ENCODE measurements around the gene KDM5B. TPM values are rescaled to one million over a fixed set of nuclear protein-coding genes. Genes with fewer than 3 reads are reported as not detected.
"Not testable (repeated sequence)": the region's sequence is repeated elsewhere in the genome, so short reads cannot be mapped to it uniquely, and the experiment has no call there.

Gene KDM5B
- total RNA-seq, 1 donor from 2014 or later, result 126 TPM

- intact Hi-C loops (cut with micrococcal nuclease), result not testable (repeated sequence)
Observed at GRCh38 chr1:202723046-202723445, 85.2 kb downstream of the KDM5B start.

DNA sequence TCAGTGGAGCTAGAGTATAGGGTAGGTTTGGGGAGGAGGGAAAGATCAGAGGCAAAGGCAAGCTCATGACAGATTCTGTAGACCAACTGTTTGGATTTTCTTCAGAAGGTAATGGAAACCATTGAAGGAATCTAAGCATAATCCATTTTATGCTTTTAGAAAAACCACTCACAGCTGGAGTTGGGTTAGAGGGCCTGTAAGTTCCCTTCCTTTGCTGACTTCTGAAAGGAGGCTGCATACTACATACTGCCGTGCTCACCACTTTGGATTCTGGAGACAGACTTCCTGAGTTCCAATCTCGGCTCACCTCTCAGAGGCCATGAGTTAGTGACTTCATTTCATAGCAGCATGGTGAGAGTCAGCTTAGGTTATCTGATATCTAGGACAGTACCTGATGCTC, 91.6 kb downstream of the KDM5B start:
- intact Hi-C loops (cut with micrococcal nuclease), result loop anchor here (5.0 kb wide), 1 partner anchor 529 kb away; no protein-coding TSS in a partner anchor

- intact Hi-C loops (cut with micrococcal nuclease), result not testable (repeated sequence)
Observed at GRCh38 chr1:202714202-202714601, 94.0 kb downstream of the KDM5B start.

DNA sequence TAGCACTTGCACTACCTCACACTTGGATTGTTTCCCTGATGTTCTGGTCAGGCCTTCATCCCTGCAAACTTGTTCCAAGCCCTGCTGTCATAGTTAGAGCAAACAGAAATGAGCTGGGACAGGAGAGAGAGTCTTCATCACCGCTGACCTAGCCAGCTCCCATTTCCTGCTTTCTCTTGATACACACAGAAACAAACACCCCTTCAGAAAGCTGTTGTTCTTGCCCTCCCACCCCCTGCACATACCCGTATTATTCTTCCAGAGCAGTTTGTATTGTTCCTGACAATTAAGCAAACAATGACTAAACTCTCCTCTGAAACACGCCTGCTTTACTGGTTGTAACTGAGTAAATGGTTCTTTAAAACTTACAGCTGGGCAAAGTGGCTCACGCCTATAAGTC, 95.1 kb downstream of the KDM5B start:
- intact Hi-C loops (cut with micrococcal nuclease), result no loop called here

DNA sequence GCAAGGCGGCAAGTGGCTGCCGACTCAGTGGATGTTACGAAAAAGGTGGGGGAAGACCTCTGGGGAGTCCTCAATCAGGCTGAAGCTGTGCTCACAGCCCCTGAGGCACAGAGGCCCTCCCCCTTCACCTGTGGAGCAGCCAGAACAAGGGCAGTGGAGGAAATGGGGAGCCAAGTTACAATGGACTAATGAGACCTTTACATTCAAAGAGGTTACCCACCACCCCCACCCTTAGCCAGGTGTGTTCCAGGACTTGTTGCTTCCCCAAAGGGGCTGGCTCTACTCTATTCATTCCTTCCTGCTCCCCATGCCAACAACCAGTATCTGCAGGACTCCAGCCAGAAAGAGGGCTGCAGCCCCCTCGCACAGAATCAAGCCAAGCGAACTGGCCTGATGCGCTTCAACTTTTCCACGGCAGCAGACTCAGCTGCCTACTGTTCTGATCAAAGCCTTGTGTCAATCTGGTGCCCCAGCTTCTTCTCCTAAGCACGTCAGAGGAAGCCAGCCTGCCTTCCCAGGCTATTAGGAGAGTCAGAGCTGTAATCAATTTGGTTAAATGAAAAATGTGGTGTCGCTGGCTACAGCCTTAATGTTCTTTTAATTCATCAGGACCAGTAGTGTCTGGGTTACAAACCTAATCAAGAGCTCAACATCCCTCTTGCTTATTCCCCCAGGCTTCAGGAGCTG, 96.1 kb downstream of the KDM5B start:
- intact Hi-C loops (cut with micrococcal nuclease), result no loop called here

DNA sequence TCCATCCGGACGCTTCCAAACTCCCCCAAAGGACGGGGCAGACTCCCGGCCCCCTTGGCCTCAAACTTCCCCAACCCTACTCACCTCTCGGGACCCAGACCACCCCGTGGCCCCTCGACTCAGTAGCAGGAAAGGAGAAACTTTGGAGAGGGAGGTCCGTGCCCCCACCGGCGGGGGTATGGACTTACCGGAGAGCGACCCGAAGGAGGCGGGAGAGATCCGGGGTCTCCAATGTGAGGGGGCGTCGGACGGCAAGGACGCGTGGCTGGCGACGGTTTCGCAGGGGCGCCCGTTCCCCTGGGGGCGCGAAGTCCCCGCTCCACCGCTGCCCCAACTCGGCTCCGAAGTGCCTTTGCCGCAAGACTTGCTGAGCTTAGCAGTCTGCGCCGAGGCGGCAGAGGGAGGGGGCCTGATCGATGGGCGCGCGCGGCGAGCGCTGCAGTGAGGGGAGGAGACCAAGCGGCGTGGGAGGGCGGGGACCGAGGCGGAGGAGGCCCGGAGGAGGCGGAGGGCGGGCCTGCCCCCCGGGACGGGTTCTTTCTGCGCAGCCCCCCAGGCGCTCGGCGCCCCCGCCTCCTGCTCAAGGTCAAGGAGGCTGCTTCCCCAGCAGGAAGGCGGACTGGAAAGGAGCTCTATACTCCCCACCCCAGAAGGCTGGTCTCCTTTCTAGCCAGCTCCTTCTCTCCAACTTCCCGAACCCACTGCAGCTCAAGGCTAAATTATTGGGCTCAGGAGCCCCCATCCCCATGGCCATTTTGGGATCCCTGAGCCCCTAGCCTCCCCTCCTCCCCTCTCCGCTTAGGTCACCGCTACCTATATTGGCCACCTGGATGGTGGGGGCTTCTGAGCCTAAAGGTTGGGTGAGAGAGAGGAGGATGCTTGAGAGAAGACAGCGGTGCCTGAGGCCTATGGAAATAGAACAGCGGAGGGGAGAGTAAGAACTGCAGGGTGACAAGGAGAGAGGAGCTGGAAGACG, 97.9 kb downstream of the KDM5B start, which contains the start of gene SYT2:
TSS of gene SYT2 (minus strand) at position 385 of the 976 bp plus-strand sequence. CDS start 104,682 bp downstream, outside the sequence.
- intact Hi-C loops (cut with micrococcal nuclease), result no loop called here

DNA sequence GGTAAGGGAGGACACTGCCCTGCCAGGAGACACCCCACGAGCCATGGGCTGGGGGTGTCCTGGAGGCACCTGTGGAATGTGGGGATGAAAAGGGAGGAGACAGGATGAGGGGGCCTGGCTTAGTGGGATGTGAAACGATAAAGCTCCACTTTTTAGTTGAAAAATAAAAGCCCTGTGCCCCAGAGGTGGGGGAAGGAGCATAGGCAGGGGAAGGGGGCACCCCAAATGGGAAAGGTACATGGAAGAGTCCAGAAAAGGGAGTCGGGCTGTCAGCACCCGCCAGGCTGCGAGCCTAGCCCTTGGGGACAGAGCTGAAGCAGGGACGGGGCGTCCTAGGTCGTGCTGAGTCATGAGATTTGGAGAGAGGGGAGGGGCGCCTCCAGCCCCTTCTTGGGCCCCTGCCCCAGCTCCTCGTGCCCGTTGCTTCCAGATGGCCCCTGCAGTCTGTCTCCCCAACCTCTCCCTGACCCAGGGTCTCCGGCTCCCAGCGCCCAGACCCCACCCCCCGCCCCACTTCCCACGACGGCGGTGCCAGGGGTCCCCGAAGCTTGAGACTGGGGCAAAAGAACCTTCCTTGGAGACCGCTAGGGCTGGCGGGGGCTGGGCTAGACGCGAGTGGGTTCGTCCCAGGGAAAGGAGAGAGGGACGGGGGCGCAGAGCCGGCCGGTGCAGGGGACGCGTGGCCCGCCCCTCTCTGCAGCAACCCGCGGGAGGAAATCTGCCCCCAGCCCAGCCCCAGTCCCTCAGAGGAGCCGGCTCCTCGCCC, 98.8 kb downstream of the KDM5B start:
- intact Hi-C loops (cut with micrococcal nuclease), result no loop called here

DNA sequence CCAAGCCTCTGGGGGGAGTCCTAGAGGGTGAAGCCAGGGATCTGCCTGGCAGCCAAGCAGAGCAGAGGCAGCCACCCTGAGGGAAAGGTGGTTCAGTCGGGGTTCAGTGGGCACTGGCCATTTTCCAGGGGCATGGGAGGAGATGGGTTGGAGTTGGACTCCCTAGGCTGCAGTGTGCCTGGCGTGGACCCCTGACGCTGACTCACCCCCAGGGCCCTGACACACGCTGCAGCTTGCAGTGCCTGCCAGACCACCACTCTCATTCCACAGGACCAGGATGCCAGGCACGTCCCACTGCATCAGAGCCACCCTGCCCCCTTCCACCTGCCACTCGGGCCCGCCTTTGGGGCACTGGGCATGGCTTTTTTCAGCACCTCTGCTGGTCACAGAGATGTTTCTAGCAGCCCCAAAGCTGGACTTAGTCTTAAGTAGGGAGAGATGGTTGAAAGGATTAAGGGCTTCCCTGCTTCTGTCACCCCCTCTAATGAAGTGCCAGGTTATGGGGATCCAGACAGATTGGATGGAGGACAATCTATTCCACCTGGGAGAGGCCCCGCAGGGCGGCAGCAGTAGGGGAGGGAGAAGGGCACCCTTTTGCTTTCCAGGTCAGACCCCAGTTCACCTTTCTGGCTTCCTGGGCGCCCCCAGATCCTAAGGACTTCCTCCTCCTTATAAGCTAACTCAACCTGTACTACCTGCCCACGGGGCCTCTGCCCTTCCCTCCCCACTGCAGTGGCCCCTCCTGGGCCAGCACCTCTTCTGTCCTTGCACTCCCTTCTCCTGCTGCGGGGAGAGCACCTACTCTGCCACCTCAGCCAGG, 99.6 kb downstream of the KDM5B start:
- intact Hi-C loops (cut with micrococcal nuclease), result no loop called here

- intact Hi-C loops (cut with micrococcal nuclease), result no loop called here
Observed at GRCh38 chr1:202706851-202707250, 101.4 kb downstream of the KDM5B start.

DNA sequence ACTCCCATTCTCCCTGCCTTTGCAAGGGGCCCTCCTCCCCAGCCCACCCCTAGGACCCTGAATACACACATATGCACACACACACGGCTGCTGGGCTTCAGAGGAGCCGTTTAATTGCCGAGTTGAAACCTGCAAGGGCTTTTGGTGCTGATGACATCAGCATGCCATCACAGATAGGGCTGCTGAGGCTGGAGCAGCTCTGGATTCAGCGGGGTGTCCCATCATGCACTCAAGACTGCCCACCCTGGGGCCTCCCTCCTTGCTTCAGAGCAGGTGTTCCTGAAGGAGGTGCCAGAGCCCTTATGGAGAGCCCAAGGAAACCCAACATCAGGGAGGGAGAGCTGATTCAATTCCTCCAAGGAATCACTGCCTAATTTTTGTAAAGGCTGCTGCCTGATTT, 103.6 kb downstream of the KDM5B start:
- intact Hi-C loops (cut with micrococcal nuclease), result no loop called here

- intact Hi-C loops (cut with micrococcal nuclease), result no loop called here
Observed at GRCh38 chr1:202703191-202703590, 105.0 kb downstream of the KDM5B start.

GRCh38 chr1:202702088-202702487, 106.1 kb downstream of the KDM5B start:
- intact Hi-C loops (cut with micrococcal nuclease), result no loop called here

DNA sequence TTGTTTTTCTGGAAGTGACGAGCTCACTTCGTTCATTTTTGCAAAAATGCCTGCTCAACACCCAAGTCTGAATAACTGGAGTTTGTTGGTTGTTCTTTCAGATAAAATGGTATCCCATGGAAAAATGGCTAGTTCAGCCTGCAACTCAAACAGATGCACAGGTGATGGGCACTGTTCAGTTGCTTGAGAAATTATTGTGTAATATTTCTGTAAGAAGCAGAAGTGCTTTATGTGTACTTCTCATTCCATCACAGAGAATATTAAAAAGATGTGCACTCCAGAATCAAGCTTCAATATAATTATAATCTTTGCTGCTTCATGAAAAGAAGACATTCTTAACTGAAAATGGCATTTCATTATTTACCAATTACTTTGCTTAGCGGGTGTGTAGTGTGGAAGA, 107.0 kb downstream of the KDM5B start:
- intact Hi-C loops (cut with micrococcal nuclease), result no loop called here

GRCh38 chr1:202700061-202700460, 108.2 kb downstream of the KDM5B start:
- intact Hi-C loops (cut with micrococcal nuclease), result no loop called here

DNA sequence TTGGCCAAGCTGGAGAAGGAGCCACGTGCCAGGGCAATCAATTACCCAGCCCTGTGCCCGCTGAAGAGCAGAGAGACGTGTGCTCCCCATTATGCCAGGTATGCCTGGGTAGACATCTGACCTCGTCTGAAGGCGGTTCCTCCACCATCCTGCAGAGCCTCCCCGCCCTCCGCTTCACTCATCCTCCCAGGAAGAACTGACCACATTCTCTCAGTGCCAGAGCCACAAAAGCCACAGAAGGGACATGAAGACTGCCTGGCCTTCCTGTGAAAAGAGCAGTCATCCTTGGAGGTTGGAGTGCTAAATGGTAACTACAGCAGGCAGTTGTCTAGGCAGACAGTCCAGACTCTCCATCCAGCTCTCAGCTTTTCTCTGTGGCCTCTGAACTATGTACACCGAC, 109.9 kb downstream of the KDM5B start:
- intact Hi-C loops (cut with micrococcal nuclease), result no loop called here

DNA sequence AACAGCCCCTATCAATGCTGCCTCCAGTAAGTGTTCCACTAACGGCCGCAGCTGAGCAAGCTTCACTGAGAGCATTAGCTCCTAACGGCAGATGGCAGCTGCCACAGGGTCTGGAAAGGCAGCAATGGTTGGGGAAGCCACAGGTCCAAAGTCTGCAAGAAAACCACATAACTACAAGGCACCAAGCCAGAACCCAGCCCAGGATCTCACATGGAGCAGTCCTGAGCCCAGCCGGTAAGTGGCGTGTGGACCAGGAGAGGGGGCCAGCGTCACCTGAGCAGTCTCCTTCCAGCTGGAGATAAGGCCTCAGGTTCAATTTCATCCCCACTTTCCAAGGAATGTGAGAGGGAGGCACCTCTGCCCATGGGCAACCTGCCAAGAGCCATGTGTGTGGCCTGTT, 111.2 kb downstream of the KDM5B start:
- intact Hi-C loops (cut with micrococcal nuclease), result no loop called here

DNA sequence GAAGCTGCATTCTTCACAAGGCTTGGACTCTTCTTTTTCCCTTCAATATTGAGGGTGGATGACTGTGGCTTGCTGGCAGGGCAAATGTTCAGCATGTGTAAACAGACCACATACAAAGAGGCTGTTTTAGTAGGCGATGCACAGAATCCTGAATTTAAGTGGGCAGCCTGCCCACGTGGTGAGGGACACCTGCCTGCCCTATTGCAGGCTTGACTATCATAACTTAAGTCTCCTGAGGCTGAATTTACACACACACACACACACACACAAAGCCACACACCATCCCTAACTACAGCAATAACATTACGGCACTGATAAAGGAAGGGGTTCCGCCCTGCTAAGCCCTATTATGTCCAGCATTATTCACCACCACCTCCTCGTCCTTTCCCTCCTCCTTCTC, 113.9 kb downstream of the KDM5B start:
- intact Hi-C loops (cut with micrococcal nuclease), result no loop called here

DNA sequence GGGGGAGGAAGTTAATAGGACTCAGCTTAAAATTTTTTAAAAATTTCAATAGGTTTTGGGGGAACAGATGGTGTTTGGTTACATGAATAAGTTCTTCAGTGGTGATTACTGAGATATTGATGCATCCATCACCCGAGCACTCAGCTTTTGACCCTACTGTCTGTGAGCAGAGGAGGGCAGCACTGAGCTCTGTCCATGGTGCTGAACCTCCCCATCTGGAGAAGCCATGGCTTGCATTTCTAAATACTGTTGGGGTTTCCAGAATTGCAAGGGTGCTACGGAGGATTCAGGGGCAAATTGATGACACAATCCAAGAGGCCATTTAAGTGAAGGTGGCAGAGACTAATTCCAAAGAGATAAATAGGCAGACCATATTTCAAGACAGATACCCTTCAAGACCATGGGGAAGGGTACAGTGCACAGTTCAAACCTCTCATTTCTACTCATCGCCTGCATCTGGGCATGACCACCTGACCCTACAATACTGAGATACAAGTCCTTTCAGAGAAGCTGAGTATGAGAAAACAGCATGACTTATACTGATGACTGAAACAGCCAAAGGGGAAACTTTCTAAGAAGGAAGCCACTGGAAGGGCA, 115.2 kb downstream of the KDM5B start:
- intact Hi-C loops (cut with micrococcal nuclease), result no loop called here

GRCh38 chr1:202691816-202692215, 116.4 kb downstream of the KDM5B start:
- intact Hi-C loops (cut with micrococcal nuclease), result no loop called here
